ENCODE data around the gene UNC93B1. TPM values are rescaled to one million over a fixed set of nuclear protein-coding genes. Genes with fewer than 3 reads are reported as not detected.
"Not testable (repeated sequence)": the region's sequence is repeated elsewhere in the genome, so short reads cannot be mapped to it uniquely, and the experiment has no call there.

UNC93B1 gene
- total RNA-seq, 1 experiment from 2014 or later = 15.1 TPM

- DNase-seq (ENCODE audit: extremely low read depth, low read depth) = not testable (repeated sequence)
Measured at GRCh38 chr11:67954251-67954650, 49.6 kb downstream of the UNC93B1 start.

- not testable (repeated sequence) for DNase-seq (ENCODE audit: extremely low read depth, low read depth)
Measured at GRCh38 chr11:67950705-67951104, 53.2 kb downstream of the UNC93B1 start.

- not testable (repeated sequence) for DNase-seq (ENCODE audit: extremely low read depth, low read depth)
Measured at GRCh38 chr11:67947785-67948184, 56.1 kb downstream of the UNC93B1 start.

GRCh38 chr11:67946403-67946802 lies 57.5 kb downstream of the UNC93B1 start:
- DNase-seq (ENCODE audit: extremely low read depth, low read depth) = not testable (repeated sequence)

- DNase-seq (ENCODE audit: extremely low read depth, low read depth) = not testable (repeated sequence)
Measured at GRCh38 chr11:67943406-67943805, 60.5 kb downstream of the UNC93B1 start.

Small RNA genes within 50 kb of the gene (small RNA-seq; reads per million reads assigned to genes)
- gene MIR6753 = 0 to 0.12 reads per million in 2 experiments

Other genes with a start within 250 kb of the UNC93B1 start
- gene ALDH3B1, start 6.2 kb upstream of the UNC93B1 start, total RNA-seq (2014; rRNA removed; shearing (Covaris generic)) = 60.8 and 64.5 TPM in 2 replicates
- 150 and 177 TPM in 2 replicates for gene NDUFS8, start 26.6 kb upstream of the UNC93B1 start, total RNA-seq (2014; rRNA removed; shearing (Covaris generic))
- 43.1 and 46.1 TPM in 2 replicates for gene TCIRG1, start 34.9 kb upstream of the UNC93B1 start, total RNA-seq (2014; rRNA removed; shearing (Covaris generic))
- 9.0 and 11.1 TPM in 2 replicates for gene CHKA, start 117.3 kb upstream of the UNC93B1 start, total RNA-seq (2014; rRNA removed; shearing (Covaris generic))
- gene KMT5B, start 209.2 kb upstream of the UNC93B1 start, total RNA-seq (2014; rRNA removed; shearing (Covaris generic)) = 16.7 and 21.2 TPM in 2 replicates

Measured in NCI-H460 (cell line).